GM18511 (cell line): ENCODE results near the gene PRKD1.
"Not testable (repeated sequence)": the region's sequence is repeated elsewhere in the genome, so short reads cannot be mapped to it uniquely, and the experiment has no call there.

Experiments
- ATAC-seq: cut with Tn5 transposase; IDR thresholded peaks from one replicate; pipeline ENCODE4 v1.9.1; 2021; ENCODE audit warnings: mild to moderate bottlenecking, moderate library complexity; ENCODE audit not compliant: unreplicated experiment

PRKD1 gene

GRCh38 chr14:29900609-29901350 is 26.9 kb downstream of the PRKD1 start:
- ATAC-seq: peak; percentile 36

GRCh38 chr14:29898470-29898869 is 29.2 kb downstream of the PRKD1 start:
- ATAC-seq: no peak

- no peak for ATAC-seq
Measured at GRCh38 chr14:29897181-29897580, 30.5 kb downstream of the PRKD1 start.

- no peak for ATAC-seq
Measured at GRCh38 chr14:29896354-29896821, 31.3 kb downstream of the PRKD1 start.

GRCh38 chr14:29895591-29896083 is 32.0 kb downstream of the PRKD1 start:
- no peak for ATAC-seq

- ATAC-seq: no peak
Measured at GRCh38 chr14:29893989-29894388, 33.7 kb downstream of the PRKD1 start.

GRCh38 chr14:29892327-29892726 is 35.3 kb downstream of the PRKD1 start:
- ATAC-seq: no peak

- no peak for ATAC-seq
Measured at GRCh38 chr14:29885988-29886387, 41.7 kb downstream of the PRKD1 start.

- ATAC-seq: no peak
Measured at GRCh38 chr14:29868000-29868399, 59.6 kb downstream of the PRKD1 start.

- ATAC-seq: no peak
Measured at GRCh38 chr14:29865299-29865698, 62.3 kb downstream of the PRKD1 start.

GRCh38 chr14:29861996-29862395 is 65.7 kb downstream of the PRKD1 start:
- ATAC-seq: no peak

GRCh38 chr14:29858299-29858698 is 69.3 kb downstream of the PRKD1 start:
- ATAC-seq: peak; percentile 93

- ATAC-seq: peak; percentile 77
Measured at GRCh38 chr14:29857551-29857950, 70.1 kb downstream of the PRKD1 start.

- ATAC-seq: no peak
Measured at GRCh38 chr14:29856516-29856915, 71.1 kb downstream of the PRKD1 start.

GRCh38 chr14:29853691-29854090 is 74.0 kb downstream of the PRKD1 start:
- ATAC-seq: not testable (repeated sequence)

GRCh38 chr14:29853272-29853671 is 74.4 kb downstream of the PRKD1 start:
- no peak for ATAC-seq

GRCh38 chr14:29851397-29851796 is 76.2 kb downstream of the PRKD1 start:
- ATAC-seq: no peak

GRCh38 chr14:29847056-29847380 is 80.6 kb downstream of the PRKD1 start:
- peak; percentile 23 for ATAC-seq

- peak; percentile 72 for ATAC-seq
Measured at GRCh38 chr14:29846339-29847055, 81.2 kb downstream of the PRKD1 start.

- no peak for ATAC-seq
Measured at GRCh38 chr14:29843981-29844380, 83.7 kb downstream of the PRKD1 start.

GRCh38 chr14:29842228-29842627 is 85.4 kb downstream of the PRKD1 start:
- ATAC-seq: no peak

- ATAC-seq: not testable (repeated sequence)
Measured at GRCh38 chr14:29840369-29840892, 87.2 kb downstream of the PRKD1 start.
